HepG2 (cell line): ENCODE results near the gene KCNT1.

Experiments
- CHD4 ChIP-seq: fragments of 200-600 bp; sonication (generic); IDR thresholded peaks from 2 replicates; pipeline ENCODE4 v1.7.0; 2017; ENCODE audit warnings: mild to moderate bottlenecking, low read length, borderline replicate concordance
- JUNB ChIP-seq: sonication (generic); formaldehyde crosslinking; IDR thresholded peaks from 2 replicates; pipeline ENCODE4 v1.8.0; 2022; ENCODE audit warnings: missing genetic modification reagents, mild to moderate bottlenecking, borderline replicate concordance
- SETDB1 ChIP-seq: sonication (generic); formaldehyde crosslinking; IDR thresholded peaks from 2 replicates; pipeline ENCODE4 v1.5.1; 2020; ENCODE audit warnings: missing genetic modification reagents, mild to moderate bottlenecking, borderline replicate concordance
- TAF15 ChIP-seq: fragments of 200-400 bp; formaldehyde crosslinking; IDR thresholded peaks from one replicate; pipeline ENCODE4 v1.6.1; 2018; ENCODE audit warnings: mild to moderate bottlenecking, low read depth, low read length; ENCODE audit not compliant: poor library complexity, severe bottlenecking
- ZNF318 ChIP-seq: sonication (generic); formaldehyde crosslinking; IDR thresholded peaks from 2 replicates; pipeline ENCODE4 v1.4.0; 2020; ENCODE audit warnings: mild to moderate bottlenecking, missing genetic modification reagents

DNA sequence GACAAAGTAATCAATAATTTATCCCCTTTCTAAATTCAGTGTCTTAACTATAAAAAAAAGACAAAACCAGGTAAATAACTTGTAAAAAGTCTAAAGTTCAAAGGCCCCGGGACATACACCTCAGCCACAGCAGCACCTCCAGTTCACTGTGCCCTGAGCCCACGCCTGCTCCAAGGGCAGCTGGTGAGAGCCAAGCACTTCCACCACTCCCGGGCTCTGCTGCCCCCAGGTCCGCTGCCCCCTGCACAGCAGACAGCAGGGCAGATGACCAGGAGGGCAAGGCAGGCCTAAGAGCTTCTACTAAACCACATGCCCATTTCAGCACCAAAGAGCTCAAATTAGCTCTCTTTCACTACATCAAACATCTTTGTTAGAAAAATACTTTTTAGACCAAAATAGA, 113.4 kb downstream of the KCNT1 start:
- no peak for TF ChIP-seq JUNB
- no peak for TF ChIP-seq CHD4
- no peak for TF ChIP-seq ZNF318 (CRISPR knock-in tag)
- no peak for TF ChIP-seq TAF15
- no peak for TF ChIP-seq SETDB1 (CRISPR knock-in tag)
